ENCODE results near the gene CELF4.

Gene CELF4

DNA sequence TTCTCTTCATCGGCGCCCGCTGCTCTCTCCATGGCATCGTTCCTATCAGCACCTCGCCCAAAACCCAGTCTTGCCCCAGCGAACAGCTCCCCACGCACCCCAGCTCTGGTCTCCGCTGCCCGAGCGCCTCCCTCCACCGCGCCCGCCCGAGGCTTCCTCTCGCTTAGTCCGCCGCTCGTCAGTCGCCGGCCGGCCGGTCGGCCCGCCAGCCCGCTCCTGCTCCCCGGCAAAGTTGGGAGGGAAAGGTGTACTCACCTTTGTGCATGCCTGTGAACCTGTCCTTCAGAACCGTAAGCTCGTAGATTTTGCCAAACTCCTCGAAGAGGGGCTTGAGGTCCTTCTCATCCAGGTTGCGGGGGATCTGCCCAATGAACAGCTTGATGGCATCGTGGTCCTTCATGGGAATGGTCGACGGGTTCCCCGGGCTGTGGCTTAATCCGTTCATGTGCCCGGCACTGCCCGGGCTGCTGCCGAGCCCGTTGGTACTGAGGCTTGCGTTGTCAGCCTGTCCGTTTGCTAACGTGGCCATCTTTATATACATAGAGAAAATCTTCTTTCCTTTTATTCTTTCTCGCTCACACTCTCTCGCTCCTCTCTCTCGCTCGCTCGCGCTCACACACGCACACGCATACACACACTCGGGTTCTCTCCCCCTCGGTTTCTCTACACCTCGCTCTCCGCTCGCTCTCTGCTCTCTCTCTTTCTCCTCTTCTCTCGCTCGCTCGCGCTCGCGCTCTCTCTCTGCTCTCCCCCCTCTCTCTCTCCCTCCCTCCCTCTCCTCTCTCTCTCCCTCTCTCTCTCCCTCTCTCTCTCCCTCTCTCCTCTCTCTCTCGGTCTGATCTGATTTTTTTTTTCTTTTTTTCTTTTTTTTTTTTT, at the start of gene CELF4:
CELF4 (minus strand) TSS at position 698 of the 876 bp plus-strand sequence.
- DNase-seq = peak; percentile 6

DNA sequence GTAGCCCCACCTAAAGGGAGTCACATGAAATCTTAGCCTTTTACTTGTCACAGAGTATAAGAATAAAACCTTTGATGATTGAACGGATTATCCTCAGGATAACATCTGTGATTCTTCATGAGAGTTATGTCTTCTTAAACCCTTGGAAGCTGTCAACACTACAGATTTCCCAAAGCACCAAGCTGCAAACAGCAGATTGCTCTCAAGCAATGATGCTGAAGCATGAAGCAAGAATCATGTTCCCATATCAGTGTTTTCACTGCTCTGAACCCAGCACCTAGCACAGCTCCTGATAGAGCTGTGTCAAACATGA, 47.6 kb upstream of the CELF4 start:
- no peak for DNase-seq

DNA sequence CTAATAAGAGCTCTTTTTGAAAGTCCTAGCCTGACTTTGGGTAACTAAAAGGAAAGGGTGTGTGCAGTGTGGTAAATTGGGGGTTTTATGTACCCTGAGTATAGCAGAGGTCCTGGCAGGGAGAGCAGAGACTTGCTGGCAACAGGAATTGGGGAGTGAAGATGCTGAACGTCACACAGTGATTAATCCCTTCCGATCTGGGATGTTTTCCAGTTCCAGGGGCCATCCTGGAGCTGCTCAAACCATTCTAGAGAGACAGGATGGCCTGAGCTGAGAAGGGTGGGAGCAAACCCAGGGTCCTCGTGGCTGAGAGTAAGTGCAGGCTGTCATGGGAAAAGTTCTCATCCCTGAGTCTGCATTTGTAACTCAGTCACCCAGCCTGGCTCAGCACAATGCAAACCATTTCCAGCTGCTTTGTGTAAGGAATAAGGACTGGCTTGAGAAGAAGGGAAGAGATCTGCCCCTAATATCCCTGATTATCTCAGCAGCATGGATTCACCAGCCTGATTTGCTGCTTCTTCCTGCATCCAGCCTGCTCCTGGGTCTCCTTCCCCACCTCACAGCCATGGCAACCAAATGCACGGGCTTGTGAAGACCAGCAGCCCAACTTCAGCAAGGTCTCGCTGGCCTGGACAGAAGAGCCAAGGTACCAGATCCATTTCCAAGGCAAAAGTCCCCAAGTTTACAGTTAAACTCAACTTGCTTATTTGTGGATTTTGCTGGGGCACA, 47.1 kb upstream of the CELF4 start:
- no peak for DNase-seq

DNA sequence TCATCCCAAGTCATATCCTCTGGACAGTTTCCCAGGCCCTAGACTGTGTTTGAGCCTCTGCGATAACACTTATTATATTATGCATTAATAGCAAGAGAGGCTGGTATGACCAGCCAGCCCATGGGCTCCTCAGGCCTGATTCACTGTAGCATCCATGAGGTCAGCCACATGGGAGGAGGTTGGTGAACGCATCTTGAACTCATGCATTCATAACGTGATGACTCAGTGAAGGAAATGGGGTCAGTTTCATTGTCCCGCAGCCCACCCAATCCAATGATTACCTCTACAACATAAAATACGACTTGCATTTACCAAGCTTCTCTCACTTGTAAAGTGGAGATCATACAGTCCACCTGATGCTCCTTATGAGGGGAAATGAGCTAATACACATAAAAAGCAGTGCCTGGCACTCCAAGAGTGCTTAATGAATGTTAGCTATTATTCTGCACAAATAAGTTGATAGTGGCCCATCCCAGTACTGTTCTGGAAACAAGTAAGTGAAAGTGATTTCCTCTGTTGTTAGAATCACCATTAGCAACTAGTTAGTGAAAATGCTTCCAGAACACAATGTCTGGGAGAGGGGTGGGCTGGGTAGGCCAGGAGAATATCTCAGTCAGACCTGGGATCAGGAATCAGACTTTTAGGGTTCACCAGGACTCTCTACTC, 46.1 kb upstream of the CELF4 start:
- DNase-seq = no peak

DNA sequence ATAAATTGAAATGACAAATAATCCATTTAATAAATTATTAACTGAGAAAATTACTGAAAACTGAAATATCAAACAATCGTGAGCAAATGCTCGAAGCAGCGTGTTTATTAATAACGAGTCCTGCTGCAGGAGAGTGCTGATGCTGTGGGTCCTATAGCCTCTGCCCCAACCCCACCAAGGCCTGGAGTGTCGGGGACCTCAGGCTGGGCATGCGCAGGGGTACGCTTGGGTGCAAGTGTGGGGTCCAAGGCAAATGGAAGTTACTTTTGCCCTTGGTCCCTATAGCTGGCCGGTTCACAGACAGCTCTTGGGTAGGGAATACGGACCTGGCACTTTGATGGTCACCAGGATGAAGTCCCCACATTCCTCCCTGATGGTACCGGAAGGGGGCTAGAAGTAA, 43.3 kb upstream of the CELF4 start:
- DNase-seq = no peak

DNA sequence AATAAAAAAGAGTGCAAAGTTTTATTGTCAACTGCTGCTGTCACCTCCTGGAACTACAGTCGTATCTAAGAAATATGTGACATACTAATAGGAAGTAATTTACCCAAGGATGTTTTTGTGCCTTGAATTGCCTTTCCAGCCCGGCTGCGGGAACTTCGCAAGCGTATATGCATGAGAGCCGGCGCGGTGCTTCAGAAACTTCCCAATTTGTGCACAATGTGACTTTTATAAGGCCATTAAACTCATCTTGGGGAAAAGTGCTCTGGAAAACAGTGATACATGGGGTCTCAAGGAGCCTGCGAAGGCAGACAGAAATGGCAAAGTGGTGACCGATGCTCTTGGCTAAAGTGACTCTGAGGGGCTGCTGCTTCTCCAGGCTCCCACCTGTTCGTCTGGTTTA, 41.7 kb upstream of the CELF4 start:
- DNase-seq = no peak

DNA sequence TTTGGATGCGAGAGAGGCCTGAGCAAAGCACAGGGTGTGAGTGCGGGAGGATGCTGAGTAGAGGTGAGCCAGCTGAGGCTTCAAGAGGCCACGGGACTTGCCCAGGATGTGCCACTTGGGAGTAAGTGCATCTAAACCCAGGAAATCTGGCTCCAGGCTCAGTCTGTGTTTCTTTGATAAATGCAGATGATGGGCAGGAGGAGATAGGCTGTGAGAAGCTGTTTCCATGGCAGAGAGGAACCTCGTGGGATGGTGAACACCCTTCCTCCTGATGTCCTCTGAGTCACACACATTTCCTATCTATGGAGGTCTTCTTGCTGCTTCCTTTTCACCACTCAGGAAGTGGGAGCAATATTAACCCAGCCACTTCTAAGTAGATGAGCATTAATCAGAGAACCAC, 38.4 kb upstream of the CELF4 start:
- DNase-seq = no peak

DNA sequence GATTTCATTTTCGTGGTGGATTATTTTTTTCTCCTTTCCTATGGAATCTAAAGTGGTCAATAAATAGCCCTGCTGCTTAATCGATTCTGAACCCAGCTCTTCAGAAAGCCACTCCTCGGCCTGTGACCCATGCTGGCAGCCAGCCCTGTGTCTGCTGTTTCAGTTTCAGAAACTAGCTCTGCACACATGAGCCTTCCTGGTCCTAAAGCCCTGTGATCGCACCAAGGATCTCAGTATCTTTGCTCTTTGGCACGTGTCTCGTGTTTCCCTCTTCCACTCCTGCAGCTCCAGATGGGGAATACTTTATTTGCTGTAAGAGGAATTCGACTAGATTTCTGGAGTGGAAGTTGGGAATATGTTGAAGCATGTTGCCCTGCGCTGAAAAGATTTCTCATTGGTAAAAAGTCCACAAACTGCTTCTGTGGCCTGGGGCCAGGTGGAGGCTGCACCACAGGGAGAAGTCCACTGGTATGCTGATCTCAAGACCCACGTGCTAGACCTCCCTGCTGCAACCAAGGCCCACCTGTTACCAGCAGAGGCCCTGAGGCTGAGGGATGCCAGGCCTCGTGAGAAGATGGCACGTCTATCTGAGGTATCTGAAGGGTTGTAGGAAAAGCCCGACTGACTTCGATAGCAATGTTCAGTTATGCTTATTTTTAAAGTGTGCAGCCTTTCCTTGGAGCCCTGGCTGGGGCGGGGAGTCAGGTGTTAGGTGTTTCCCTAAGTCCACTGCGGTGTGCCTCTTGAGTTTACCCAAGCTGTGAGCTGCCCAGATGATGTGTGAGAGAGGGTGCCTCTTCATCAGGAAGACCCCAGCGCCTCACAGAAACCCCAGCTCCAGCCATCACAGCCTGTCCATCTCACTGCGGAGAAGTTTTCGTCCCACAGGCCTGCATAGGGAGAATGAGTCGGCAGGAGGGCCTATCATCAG, 33.6 kb upstream of the CELF4 start:
- DNase-seq = no peak

DNA sequence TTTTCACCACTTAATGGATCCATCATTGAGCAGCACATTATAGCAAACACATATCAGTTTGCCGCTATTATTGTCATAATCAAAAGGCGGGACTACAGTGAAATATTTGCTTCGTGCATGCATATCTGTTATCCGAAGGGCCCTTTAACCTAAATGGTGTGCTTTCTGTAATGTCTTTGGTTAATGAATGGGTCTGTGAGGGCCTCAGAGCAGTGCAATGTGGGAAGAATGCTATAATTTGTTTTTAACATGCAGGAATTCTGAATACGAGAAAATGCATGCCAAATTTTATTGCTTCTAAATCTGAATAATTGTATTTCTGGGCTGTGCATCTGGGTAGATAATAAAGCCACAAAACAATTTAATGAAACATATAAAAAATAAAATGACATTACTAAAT, 32.8 kb upstream of the CELF4 start:
- no peak for DNase-seq

DNA sequence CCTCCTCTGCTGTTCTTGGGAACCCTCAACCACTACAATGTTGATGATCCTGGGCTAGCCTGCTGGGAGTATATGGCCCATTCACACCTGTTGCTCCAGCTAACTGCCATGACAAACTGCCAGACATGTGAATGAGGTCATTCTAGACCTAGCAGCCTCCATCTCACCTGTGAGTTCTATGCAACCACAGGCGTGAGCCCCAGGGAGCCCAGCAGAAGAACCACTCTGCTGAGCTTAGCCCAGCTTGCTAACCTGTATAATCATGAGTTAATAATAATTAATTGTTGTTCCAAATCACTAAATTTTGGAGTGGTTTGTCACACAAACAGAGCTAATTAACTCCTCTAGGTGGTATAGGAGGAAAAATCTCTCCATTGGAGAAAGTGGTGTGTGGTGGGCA, 24.7 kb upstream of the CELF4 start:
- DNase-seq = no peak

DNA sequence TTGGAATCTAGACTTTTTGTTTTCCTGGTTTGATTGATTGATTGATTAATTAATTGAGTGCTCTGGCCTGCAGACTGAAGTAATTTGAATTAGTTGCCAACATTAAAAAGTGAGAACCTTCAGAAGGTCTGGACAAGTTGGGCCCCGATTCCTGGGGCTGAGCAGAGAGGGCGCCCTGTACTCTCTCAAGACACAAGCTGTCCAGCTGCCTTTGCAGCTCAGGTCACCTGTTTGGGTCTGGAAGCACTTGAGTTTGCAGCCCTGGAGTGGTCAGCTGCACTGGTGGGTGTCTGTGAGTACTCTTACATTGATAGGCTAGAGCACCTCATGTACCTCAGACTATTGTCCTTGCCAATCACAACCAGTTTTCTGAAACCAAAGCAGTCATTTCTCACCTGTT, 22.7 kb upstream of the CELF4 start:
- DNase-seq = no peak

DNA sequence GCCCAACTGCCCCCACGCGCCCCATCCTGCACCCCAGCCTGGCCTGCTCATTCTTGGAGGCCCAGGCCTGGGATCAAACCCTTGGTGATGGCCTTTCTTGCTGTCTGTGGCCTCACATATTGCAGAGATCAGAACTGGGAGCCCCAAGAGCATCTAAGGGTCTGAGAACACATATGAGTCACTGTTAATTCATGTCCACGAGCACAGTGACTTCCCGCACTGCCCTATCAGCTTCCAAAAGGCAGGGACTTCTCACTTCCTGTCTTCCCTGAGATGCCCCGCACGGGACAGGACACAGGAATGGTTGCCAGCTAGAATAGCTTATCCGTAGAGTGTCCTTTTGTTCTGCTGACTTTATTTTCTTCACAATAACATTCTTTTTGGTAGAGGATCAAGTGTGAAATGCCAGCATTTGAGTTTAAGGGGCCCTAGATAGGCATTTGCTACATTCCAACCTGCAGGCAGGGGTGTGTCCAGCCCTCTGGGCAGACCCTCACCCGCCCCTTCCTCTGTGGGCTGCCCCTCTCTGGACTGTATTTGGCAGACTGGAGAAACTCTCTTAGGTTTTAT, 21.1 kb upstream of the CELF4 start:
- DNase-seq = no peak

DNA sequence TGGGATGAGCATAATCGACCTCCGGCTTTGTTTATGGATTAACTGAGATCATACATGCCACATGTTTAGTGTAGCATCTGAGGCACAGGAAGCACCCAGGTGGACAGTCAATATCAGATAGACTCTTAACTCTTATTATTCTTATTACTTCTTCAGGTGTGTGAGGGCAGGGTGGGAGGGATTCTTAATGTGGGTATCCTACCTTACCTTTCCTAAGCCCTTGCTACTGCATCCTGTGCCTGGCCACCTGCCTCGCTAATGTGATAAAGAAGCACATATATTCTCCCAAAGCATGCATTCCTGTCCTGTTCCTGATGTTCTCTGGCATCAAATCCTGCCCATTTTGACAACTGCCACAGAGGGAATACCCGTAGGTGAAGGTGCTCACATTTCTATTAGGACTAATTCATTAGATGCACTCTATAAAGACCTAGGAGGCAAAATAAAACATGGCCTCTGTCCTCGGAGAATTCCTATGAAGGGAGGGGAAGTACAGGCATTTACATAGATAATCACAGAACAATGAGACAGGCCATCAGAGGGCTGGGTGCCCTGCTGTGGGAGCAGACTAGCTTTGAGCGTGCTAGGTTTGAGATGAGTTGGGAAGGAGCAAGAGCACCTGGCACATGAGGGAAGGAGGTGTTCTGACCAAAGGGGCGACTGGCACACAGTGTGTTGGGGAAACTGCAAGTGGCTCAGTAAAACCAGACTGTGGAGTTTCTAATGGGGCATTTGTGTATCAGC, 19.5 kb upstream of the CELF4 start:
- DNase-seq = no peak

DNA sequence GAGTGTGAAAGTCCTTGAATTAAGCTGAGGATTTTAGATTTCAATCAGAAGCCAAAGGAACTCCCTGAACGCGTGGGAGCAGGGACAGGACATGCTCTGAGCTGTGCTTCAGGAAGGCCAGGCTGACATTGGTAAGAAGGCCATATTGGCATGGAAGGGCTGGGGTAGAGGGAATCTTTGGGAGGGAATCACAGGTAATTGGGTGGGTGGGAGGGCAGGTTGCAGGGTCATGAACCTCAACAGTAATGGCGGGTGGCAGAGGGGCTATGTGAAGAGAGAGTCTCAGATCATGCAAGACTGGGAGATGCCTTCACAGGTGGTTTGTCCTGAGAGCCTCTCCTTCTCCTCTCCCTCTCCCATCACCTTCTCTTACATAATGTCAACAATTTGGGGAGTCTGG, 18.6 kb upstream of the CELF4 start:
- DNase-seq = no peak

DNA sequence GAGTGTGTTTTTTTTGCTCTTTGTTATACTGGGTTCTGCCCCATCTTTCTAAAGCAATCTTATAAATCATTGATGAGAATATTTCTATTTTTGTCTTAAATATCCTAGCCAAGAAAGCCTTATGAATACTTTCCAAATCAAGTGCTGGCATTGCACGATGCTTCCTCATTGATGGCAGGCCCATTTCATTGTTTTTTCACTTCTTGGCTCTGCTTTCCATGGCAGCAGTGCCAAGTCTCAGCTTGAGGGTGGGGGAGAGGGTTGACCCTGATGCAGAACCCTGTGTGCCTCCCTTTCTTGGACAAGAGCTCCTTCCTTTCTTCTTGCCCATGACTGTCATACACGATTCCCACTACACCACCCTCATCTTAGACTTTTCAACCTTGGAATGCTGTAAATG, 16.7 kb upstream of the CELF4 start:
- no peak for DNase-seq

DNA sequence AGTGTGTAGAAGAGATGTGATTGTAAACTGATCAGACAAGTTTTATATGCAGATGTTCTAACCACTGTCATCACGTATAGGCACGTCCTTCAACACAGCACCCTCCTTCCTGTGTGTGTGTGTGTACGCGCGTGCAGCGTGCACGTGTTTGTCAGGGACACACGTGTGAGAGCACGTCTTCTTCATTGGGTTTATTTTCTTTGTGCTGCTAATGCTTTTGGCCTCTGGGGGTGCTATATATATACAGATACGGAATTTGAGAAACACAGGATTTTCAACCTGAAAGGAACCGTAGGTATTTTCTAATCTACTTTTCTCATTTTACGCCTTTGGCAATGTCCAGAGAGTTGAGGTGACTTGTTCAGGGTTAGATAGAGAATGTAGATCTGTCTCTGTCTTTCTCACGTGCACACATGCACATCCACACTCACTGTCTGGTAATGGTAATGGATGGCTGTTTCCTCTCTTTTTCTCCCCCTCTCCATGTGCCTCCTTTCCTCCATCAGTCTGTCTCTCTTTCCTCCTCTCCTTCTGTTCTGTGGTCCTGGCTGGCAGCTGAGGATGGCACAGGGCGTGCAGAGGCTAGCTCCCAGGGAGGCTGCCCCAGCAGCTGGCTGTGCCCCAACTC, 13.4 kb upstream of the CELF4 start:
- DNase-seq = peak; percentile 9

DNA sequence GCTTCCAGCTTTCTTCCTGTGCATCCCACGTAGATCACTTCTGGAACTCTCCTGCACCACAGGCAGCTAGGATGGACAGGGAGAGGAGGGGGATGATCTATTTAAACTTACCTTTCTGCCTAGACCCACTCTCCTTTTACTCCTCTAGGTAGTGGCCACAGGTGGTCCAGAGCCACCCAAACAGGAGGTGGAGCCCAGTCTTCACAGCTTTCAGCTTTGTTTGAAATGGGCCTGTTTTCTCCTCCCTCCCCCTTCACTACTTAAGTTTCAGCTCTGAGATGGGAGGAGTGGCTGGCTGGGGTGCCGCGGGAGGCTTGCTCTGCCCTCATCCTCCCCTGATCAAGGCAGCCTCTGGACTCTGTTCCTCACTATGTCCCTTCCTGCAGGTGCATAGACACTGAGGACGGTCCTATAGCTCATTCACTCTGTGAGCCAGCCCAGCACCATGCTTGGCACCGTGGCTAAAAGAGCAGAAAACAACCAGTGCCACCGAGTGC, 12.6 kb upstream of the CELF4 start:
- DNase-seq = no peak

DNA sequence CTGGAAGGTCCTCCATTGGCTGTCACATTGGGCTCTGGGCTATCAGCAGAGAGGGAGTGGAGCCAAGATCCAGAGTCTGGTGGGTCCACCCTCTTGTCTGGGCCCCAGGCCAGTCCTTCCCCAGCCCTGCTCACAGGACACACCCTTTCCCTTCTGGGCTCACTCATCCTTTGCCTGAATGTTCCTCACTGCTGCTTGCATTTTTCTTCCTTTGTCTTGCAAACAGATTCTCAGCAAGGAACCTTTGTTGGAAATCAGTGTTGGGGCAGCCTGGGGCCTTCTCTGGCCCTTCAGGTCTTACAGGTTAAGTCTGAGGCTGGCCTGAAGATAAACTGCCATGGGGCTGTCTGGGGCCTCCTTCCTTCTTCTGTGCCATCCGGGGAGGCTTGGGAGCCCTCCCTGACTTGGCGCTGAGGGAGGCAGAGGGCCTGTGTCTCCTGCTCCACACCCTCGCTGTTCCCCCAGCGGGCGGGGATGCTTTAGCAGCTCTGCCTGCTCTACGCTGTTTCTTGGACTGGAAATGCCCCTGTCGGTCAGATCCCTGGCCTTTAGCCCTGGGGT, 11.5 kb upstream of the CELF4 start:
- DNase-seq = no peak

DNA sequence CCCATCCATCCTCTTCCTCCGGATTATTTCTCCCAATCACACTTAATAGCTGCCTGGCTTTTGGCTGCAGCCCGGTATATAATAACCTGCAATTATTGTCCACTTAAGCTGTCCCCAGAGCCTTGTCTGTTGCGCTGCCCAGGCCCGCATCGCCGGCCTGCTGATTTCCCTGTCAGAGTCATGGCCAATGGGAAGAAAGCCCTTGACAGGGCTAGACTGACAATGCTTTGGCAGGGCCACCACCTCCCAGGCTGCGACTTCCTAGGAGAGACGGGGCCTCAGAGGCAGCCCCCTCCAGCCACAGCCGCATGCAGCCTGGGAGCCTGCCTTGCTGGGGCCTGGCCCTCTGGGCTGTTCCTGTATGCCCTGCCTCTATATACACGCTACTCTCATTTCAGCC, 10.0 kb upstream of the CELF4 start:
- DNase-seq = no peak

DNA sequence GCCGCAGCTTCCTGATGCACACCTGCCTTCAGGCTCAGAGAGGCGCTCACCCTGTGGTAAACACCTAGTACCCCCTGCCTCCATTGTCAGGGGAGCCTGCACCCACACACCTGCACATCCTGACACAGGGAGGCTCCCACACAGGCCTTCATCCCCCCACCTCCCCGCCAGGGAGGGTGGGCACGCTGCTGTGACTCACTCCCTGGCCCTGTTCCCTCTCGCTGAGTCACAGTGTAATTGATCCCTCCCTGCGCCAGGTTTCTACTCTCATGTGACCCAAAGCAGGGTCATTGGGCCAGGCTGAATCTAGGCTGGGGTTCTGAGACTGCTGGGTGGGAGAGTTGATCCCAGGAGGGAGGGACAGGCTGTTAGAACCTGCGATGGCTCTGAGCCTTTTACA, 8.5 kb upstream of the CELF4 start:
- DNase-seq = no peak

DNA sequence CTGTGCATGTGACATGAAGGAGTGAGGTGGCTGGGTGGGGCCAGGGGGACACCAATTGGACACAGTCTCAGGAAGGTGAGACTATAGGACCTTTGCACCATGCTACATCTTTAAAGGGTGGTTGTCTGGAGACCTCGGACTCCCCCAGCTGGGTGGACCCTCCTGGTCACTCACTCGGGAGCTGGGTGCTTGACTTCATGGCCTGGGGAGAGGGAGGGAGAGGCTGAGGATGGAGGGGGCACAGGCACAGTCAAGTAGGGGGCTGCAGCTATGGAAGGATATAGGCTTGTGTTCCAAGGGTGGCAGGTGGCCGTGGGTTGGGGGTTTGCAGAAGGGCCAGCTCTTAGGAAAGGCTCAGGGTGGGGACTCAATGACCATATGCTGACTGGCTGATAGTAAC, 7.1 kb upstream of the CELF4 start:
- DNase-seq = no peak
